Left ventricle myocardium inferior (tissue), 1 donor: ENCODE results near the gene TMEM232. TPM values are rescaled to one million over a fixed set of nuclear protein-coding genes. Genes with fewer than 3 reads are reported as not detected.
"Not testable (repeated sequence)": the region's sequence is repeated elsewhere in the genome, so short reads cannot be mapped to it uniquely, and the experiment has no call there.

Source experiments
- DNase-seq: peaks from one replicate; pipeline ENCODE4 v3.0.0-alpha.2; 2020
- H3K27ac ChIP-seq: fragments of 200-600 bp; replicated peaks from 2 replicates; pipeline ENCODE4 v1.8.0; 2021
- H3K27me3 ChIP-seq: fragments of 200-600 bp; 2 replicates; pipeline ENCODE4 v1.8.0; 2021; ENCODE audit warnings: low read depth
- H3K36me3 ChIP-seq: fragments of 200-600 bp; 2 replicates; pipeline ENCODE4 v1.8.0; 2021
- H3K4me1 ChIP-seq: fragments of 200-600 bp; 2 replicates; pipeline ENCODE4 v1.8.0; 2021
- H3K4me3 ChIP-seq: fragments of 200-600 bp; 2 replicates; pipeline ENCODE4 v1.8.0; 2021; ENCODE audit warnings: mild to moderate bottlenecking, moderate library complexity
- H3K9me3 ChIP-seq: fragments of 200-600 bp; replicated peaks from 2 replicates; pipeline ENCODE4 v1.8.0; 2021
- CTCF ChIP-seq: fragments of 200-600 bp; IDR thresholded peaks from 2 replicates; pipeline ENCODE4 v1.8.0; 2021; ENCODE audit warnings: antibody characterized with exemption, mild to moderate bottlenecking, borderline replicate concordance
- intact Hi-C: fragments of 100-400 bp; cut with micrococcal nuclease; formaldehyde crosslinking; loops from one replicate; pipeline ENCODE4 v1.11.0; 2022
- total RNA-seq: library from RNA; stranded (reverse); fragmentation: NEBNext Ultra II Directional; extraction: Animal tissue kit (Norgen Biotek cat#: 25700); gene quantifications from one replicate; pipeline ENCODE4 v1.2.1, GENCODE V29; 2021
- donor health status: DM: no; HTN: yes; CAD: no; lungs with severe emphysema.

Gene TMEM232
- total RNA-seq, 1 donor from 2014 or later, result 3.6 TPM

- no peak for TF ChIP-seq CTCF
- Histone ChIP-seq H3K27ac (no peak overlapping the region), H3K9me3 (no peaks in the 10 kb centered on the region), H3K4me1 (no peaks in the 10 kb centered on the region), H3K4me3 (no peak overlapping the region), H3K36me3 (no peaks in the 10 kb centered on the region), H3K27me3 (no peaks in the 10 kb centered on the region)
- DNase-seq, result no peak
- intact Hi-C loops, result no loop called here
Measured at GRCh38 chr5:110542949-110543348, 183.5 kb downstream of the TMEM232 start.

GRCh38 chr5:110536120-110537115 is 190.1 kb downstream of the TMEM232 start:
- Histone ChIP-seq H3K27ac (no peak overlapping the region), H3K4me3 (no peak overlapping the region), H3K27me3 (no peaks in the 10 kb centered on the region), H3K36me3 (no peaks in the 10 kb centered on the region), H3K9me3 (no peaks in the 10 kb centered on the region), H3K4me1 (no peaks in the 10 kb centered on the region)
- TF ChIP-seq CTCF, result no peak
- intact Hi-C loops, result no loop called here
- peak; percentile 16 for DNase-seq

- DNase-seq, H3K4me1 ChIP-seq, intact Hi-C loops: not testable (repeated sequence)
Measured at GRCh38 chr5:110535146-110535545, 191.3 kb downstream of the TMEM232 start.

GRCh38 chr5:110525762-110526161 is 200.7 kb downstream of the TMEM232 start:
- no peaks in the 10 kb centered on the region for H3K36me3 ChIP-seq
- no peak for DNase-seq
- no peaks in the 10 kb centered on the region for H3K4me1 ChIP-seq
- no peak for TF ChIP-seq CTCF
- H3K27me3 ChIP-seq, result no peaks in the 10 kb centered on the region
- H3K27ac ChIP-seq, result no peak overlapping the region
- intact Hi-C loops, result no loop called here
- peaks cover 15% of the 10 kb centered on the region for H3K9me3 ChIP-seq
- H3K4me3 ChIP-seq, result no peak overlapping the region

More at GRCh38 chr5:110535146-110535545, 191.3 kb downstream of the TMEM232 start:
- H3K9me3 ChIP-seq, H3K4me3 ChIP-seq, H3K36me3 ChIP-seq, H3K27ac ChIP-seq, H3K27me3 ChIP-seq: not testable (repeated sequence)

GRCh38 chr5:110517396-110517795 is 209.1 kb downstream of the TMEM232 start:
- H3K27ac ChIP-seq, result no peak overlapping the region
- H3K4me1 ChIP-seq, result no peaks in the 10 kb centered on the region
- TF ChIP-seq CTCF, result no peak
- no peaks in the 10 kb centered on the region for H3K27me3 ChIP-seq
- intact Hi-C loops, result no loop called here
- no peak for DNase-seq
- no peak overlapping the region for H3K4me3 ChIP-seq
- H3K36me3 ChIP-seq, result no peaks in the 10 kb centered on the region
- peaks cover 16% of the 10 kb centered on the region for H3K9me3 ChIP-seq

- H3K36me3 ChIP-seq, result no peaks in the 10 kb centered on the region
- no peak for DNase-seq
- no peak for TF ChIP-seq CTCF
- H3K4me3 ChIP-seq, result no peak overlapping the region
- no peaks in the 10 kb centered on the region for H3K27me3 ChIP-seq
- intact Hi-C loops, result no loop called here
- H3K27ac ChIP-seq, result no peak overlapping the region
- H3K9me3 ChIP-seq, result no peaks in the 10 kb centered on the region
- H3K4me1 ChIP-seq, result no peaks in the 10 kb centered on the region
Measured at GRCh38 chr5:110514030-110514429, 212.4 kb downstream of the TMEM232 start.
